Panc1 (cell line): ENCODE measurements around the gene NF1. TPM values are rescaled to one million over a fixed set of nuclear protein-coding genes. Genes with fewer than 3 reads are reported as not detected.

Experiments used
- ATAC-seq: fragments of 200-7000 bp; cut with Tn5 transposase; 2 replicates; pipeline ENCODE4 v1.9.1; 2020; ENCODE audit warnings: mild to moderate bottlenecking, moderate library complexity
- BruUV-seq: library from RNA; stranded (reverse); fragments of 400-500 nt; replicated peaks from 2 replicates; lab custom pipeline; 2021; lab: Mats Ljungman, UMichigan
- CTCF ChIA-PET: fragments of 300-600 bp; sonication (Branson Sonifier 250); formaldehyde crosslinking; loops from one replicate; lab custom pipeline; 2022; ENCODE audit warnings: antibody characterized with exemption; lab: Charles Lee
- POLR2A ChIA-PET: fragments of 300-600 bp; sonication (Branson Sonifier 250); formaldehyde crosslinking; loops from one replicate; lab custom pipeline; 2022; ENCODE audit warnings: antibody characterized with exemption; lab: Charles Lee
- DNase-seq: peaks from one replicate; pipeline ENCODE4 v3.0.0-alpha.2; 2010; ENCODE audit warnings: low read depth, low spot score
- H3K27ac ChIP-seq: 2 replicates; pipeline ENCODE4 v1.5.1; 2011; ENCODE audit warnings: mild to moderate bottlenecking, low read length, inconsistent platforms
- H3K27me3 ChIP-seq: fragments of 200-500 bp; sonication (Bioruptor generic); 2 replicates; pipeline ENCODE4 v1.6.0; 2014; ENCODE audit warnings: low read length, inconsistent platforms; ENCODE audit not compliant: control insufficient read depth, insufficient read depth
- H3K36me3 ChIP-seq: fragments of 200-500 bp; sonication (Bioruptor generic); 2 replicates; pipeline ENCODE4 v1.5.1; 2014; ENCODE audit warnings: inconsistent platforms, mild to moderate bottlenecking, low read length, moderate library complexity; ENCODE audit not compliant: control insufficient read depth, insufficient read depth
- H3K4me1 ChIP-seq: 2 replicates; pipeline ENCODE4 v1.5.1; 2011; ENCODE audit warnings: inconsistent platforms, mild to moderate bottlenecking, low read length, moderate library complexity; ENCODE audit not compliant: control insufficient read depth, insufficient read depth
- H3K4me3 ChIP-seq, 2 experiments: 2 replicates each; pipeline ENCODE4 v1.5.1; 2011 to 2012; ENCODE audit warnings: low read depth in 2 of 2, low read length in 2 of 2, mild to moderate bottlenecking in 2 of 2, inconsistent platforms in 1 of 2, moderate library complexity in 1 of 2
- H3K9me3 ChIP-seq: fragments of 200-500 bp; sonication (Bioruptor generic); 2 replicates; pipeline ENCODE4 v1.5.1; 2014; ENCODE audit warnings: low read depth, mild to moderate bottlenecking, inconsistent platforms, low read length, moderate library complexity; ENCODE audit not compliant: control insufficient read depth, insufficient read depth
- CTCF ChIP-seq: fragments of 450-650 bp; IDR thresholded peaks from 2 replicates; pipeline ENCODE4 v1.5.1; 2017; ENCODE audit warnings: mild to moderate bottlenecking
- POLR2AphosphoS5 ChIP-seq: IDR thresholded peaks from 2 replicates; pipeline ENCODE4 v1.6.1; 2012; ENCODE audit warnings: mild to moderate bottlenecking, low read depth, low read length, moderate library complexity
- SIN3A ChIP-seq: IDR thresholded peaks from 2 replicates; pipeline ENCODE4 v1.6.1; 2012; ENCODE audit warnings: low read depth, mild to moderate bottlenecking, low read length, moderate library complexity, borderline replicate concordance; ENCODE audit not compliant: insufficient read depth
- TCF7L2 ChIP-seq: IDR thresholded peaks from 2 replicates; pipeline ENCODE4 v1.6.1; 2011; ENCODE audit warnings: mild to moderate bottlenecking, low read depth, low read length, inconsistent platforms
- in situ Hi-C: cut with HindIII; loops from 2 replicates; pipeline ENCODE4 v1.10.0; 2016; ENCODE audit warnings: low sequenced_read_pairs, low pct_unique_long_range_greater_than_20kb
- intact Hi-C: fragments of 100-400 bp; cut with micrococcal nuclease; formaldehyde crosslinking; loops from one replicate; pipeline ENCODE4 v1.10.0; 2022; ENCODE audit not compliant: unreplicated experiment
- total RNA-seq: library from RNA; stranded (reverse); gene quantifications from one replicate; pipeline ENCODE4 v1.2.1, GENCODE V29; 2021; ENCODE audit not compliant: unreplicated experiment
- TF ChIP-seq, protein P1 (sequence below), 2 experiments: IDR thresholded peaks; 2 replicates each; pipeline ENCODE4 v1.6.1; 2011 to 2012; ENCODE audit warnings: low read depth in 2 of 2, control low read depth in 1 of 2, low read length in 1 of 2, mild to moderate bottlenecking in 1 of 2, moderate library complexity in 1 of 2; ENCODE audit not compliant: insufficient read depth in 1 of 2

NF1 gene
- total RNA-seq, 1 experiment from 2014 or later, result 82.5 TPM

DNA sequence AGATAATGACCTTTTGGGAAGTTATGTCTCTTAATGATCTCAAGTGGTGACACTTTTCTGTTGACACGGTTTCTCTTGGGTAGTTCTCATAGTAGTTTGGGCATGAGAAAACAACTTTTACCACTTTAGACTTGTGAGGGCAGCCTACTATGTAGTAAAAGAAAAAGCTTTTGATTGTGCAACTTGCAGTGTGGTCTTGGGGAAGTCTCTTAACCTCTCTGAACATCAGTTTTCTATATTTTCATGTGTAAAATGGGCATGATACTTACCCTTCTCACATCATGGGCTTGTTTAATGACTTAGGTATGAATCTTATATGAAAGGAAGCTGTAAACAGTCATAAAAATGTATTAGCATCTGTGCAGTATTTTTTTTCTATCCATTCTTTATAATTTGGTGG lies 11.2 kb downstream of the NF1 start:
- intact Hi-C loops, result no loop called here
- Histone ChIP-seq H3K27me3 (no peaks in the 10 kb centered on the region), H3K36me3 (no peaks in the 10 kb centered on the region), H3K27ac (no peak overlapping the region), H3K9me3 (no peaks in the 10 kb centered on the region), H3K4me3 (no peak overlapping the region), H3K4me1 (peaks cover 2% of the 10 kb centered on the region)
- DNase-seq, result no peak
- in situ Hi-C loops, result no loop called here
- TF ChIP-seq SIN3A, result no peak
- TF ChIP-seq, protein P1, sequence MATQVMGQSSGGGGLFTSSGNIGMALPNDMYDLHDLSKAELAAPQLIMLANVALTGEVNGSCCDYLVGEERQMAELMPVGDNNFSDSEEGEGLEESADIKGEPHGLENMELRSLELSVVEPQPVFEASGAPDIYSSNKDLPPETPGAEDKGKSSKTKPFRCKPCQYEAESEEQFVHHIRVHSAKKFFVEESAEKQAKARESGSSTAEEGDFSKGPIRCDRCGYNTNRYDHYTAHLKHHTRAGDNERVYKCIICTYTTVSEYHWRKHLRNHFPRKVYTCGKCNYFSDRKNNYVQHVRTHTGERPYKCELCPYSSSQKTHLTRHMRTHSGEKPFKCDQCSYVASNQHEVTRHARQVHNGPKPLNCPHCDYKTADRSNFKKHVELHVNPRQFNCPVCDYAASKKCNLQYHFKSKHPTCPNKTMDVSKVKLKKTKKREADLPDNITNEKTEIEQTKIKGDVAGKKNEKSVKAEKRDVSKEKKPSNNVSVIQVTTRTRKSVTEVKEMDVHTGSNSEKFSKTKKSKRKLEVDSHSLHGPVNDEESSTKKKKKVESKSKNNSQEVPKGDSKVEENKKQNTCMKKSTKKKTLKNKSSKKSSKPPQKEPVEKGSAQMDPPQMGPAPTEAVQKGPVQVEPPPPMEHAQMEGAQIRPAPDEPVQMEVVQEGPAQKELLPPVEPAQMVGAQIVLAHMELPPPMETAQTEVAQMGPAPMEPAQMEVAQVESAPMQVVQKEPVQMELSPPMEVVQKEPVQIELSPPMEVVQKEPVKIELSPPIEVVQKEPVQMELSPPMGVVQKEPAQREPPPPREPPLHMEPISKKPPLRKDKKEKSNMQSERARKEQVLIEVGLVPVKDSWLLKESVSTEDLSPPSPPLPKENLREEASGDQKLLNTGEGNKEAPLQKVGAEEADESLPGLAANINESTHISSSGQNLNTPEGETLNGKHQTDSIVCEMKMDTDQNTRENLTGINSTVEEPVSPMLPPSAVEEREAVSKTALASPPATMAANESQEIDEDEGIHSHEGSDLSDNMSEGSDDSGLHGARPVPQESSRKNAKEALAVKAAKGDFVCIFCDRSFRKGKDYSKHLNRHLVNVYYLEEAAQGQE (IDR thresholded peaks at IDR 0.05; ENCODE audit: insufficient read depth in 1 of 2, low read depth in 2 of 2, low read length in 1 of 2), result no peak
- TF ChIP-seq POLR2AphosphoS5, result no peak
- TF ChIP-seq CTCF, result no peak
- no peak for TF ChIP-seq TCF7L2
- POLR2A ChIA-PET, result interaction anchor here (0.5 kb wide), 1 partner anchor 221 kb away, joined by 15 read pairs; no protein-coding TSS in a partner anchor
- ATAC-seq, result no peak
- no TSS peak for BruUV-seq
- CTCF ChIA-PET, result no interaction called here

DNA sequence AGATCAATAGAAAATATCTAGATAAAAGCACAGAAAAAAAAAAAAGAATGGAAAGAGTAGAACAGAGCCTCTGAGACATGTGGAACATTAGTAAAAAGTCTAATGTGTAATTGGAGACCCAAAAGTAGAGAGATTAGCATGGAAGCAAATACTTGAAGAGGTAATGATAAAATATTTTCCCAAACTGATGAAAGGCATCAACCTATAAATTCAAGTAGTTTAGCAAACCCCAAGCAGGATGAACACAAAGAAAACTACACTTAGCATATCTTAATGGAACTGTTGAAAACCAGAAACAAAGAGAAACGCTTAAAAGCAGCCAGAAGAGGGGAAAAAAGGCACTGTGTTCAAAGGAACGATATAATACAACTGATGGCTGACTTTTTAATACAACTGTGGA lies 16.4 kb downstream of the NF1 start:
- ChIA-PET CTCF (no interaction called here), POLR2A (interaction anchor here (0.6 kb wide), 1 partner anchor 47 kb away, joined by 3 read pairs; no protein-coding TSS in a partner anchor)
- H3K4me3 ChIP-seq, result no peak overlapping the region
- in situ Hi-C loops (no loop called here), intact Hi-C loops (no loop called here)
- H3K4me1 ChIP-seq, result peaks cover 7% of the 10 kb centered on the region; the same call in 1 of the 2 replicates
- H3K36me3 ChIP-seq, result no peaks in the 10 kb centered on the region; the same call in 1 of the 2 replicates
- DNase-seq, result no peak
- no peak overlapping the region for H3K27ac ChIP-seq
- BruUV-seq, result no TSS peak
- no peaks in the 10 kb centered on the region for H3K9me3 ChIP-seq
- H3K27me3 ChIP-seq, result no peaks in the 10 kb centered on the region
- ATAC-seq, result no peak
- TF ChIP-seq CTCF, result no peak
- TF ChIP-seq SIN3A, result no peak
- no peak for TF ChIP-seq TCF7L2
- TF ChIP-seq POLR2AphosphoS5, result no peak
- TF ChIP-seq, protein P1 (IDR thresholded peaks at IDR 0.05; ENCODE audit: insufficient read depth in 1 of 2, low read depth in 2 of 2, low read length in 1 of 2), result no peak
